Upper lobe of left lung (tissue), 4 donors: ENCODE measurements around the gene ARPIN.

Source experiments
- POLR2A ChIP-seq, 4 donors: fragments of 450-650 bp; IDR thresholded peaks; one replicate each; pipeline ENCODE4 v1.5.1; 2016 to 2017; ENCODE audit warnings: antibody characterized with exemption in 4 of 4, mild to moderate bottlenecking in 2 of 4
- POLR2AphosphoS5 ChIP-seq, 2 donors: sonication (generic); formaldehyde crosslinking; IDR thresholded peaks; one replicate each; pipeline ENCODE4 v1.5.1; 2017; ENCODE audit warnings: antibody characterized with exemption in 2 of 2
- TF ChIP-seq, protein P1 (sequence below), 6 experiments: fragments of 450-650 bp in 4 of 6; fragments of 200-600 bp in 2 of 6; sonication (generic) in 2 of 6; IDR thresholded peaks; one replicate each; pipeline ENCODE4 v1.5.1; 2016 to 2019; ENCODE audit warnings: antibody characterized with exemption in 6 of 6

DNA sequence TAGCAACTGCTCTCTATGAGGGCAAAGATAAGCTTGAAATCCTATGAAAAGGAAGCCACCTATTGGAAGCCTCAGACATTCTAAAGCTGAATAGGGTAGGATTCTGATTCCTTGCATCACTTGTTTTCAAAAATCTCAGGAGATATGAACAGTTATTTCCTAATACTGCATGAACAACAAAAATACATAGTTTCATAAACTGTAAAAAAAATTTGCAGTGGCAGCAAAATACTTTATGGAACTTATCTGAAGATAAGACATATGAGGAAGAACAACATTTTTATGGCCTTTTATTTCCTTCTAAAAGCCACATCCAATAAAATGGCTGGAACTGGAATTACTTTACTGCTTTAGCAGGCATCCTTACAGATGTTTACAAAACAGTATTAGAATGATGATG is 48.8 kb downstream of the ARPIN start:
- TF ChIP-seq, protein P1, sequence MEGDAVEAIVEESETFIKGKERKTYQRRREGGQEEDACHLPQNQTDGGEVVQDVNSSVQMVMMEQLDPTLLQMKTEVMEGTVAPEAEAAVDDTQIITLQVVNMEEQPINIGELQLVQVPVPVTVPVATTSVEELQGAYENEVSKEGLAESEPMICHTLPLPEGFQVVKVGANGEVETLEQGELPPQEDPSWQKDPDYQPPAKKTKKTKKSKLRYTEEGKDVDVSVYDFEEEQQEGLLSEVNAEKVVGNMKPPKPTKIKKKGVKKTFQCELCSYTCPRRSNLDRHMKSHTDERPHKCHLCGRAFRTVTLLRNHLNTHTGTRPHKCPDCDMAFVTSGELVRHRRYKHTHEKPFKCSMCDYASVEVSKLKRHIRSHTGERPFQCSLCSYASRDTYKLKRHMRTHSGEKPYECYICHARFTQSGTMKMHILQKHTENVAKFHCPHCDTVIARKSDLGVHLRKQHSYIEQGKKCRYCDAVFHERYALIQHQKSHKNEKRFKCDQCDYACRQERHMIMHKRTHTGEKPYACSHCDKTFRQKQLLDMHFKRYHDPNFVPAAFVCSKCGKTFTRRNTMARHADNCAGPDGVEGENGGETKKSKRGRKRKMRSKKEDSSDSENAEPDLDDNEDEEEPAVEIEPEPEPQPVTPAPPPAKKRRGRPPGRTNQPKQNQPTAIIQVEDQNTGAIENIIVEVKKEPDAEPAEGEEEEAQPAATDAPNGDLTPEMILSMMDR (IDR thresholded peaks at IDR 0.05), result no peak
- TF ChIP-seq POLR2AphosphoS5 (IDR thresholded peaks at IDR 0.05) (no peak), POLR2A (IDR thresholded peaks at IDR 0.05) (no peak)
